Testis (tissue), 2 donors: ENCODE results near the gene GRIK4.

ENCODE experiments used
- CTCF ChIP-seq, 3 experiments: fragments of 450-650 bp in 2 of 3; fragments of 200-600 bp in 1 of 3; sonication (generic) in 1 of 3; IDR thresholded peaks; one replicate each; pipeline ENCODE4 v1.5.1; 2016 to 2019; ENCODE audit warnings: antibody characterized with exemption in 3 of 3, mild to moderate bottlenecking in 2 of 3, moderate library complexity in 1 of 3
- POLR2A ChIP-seq: fragments of 450-650 bp; IDR thresholded peaks from one replicate; pipeline ENCODE4 v1.6.1; 2017; ENCODE audit warnings: antibody characterized with exemption, mild to moderate bottlenecking, moderate library complexity

- no peak for TF ChIP-seq CTCF (IDR thresholded peaks at IDR 0.05)
- TF ChIP-seq POLR2A: no peak
These were observed 247.5 kb downstream of the GRIK4 start for GRCh38 chr11:120759046-120759445.
